GM12878 (cell line): ENCODE measurements around the gene FRMD3. TPM values are rescaled to one million over a fixed set of nuclear protein-coding genes. Genes with fewer than 3 reads are reported as not detected.

Experiments used
- ATAC-seq: fragments of 200-7000 bp; cut with Tn5 transposase; 3 replicates; pipeline ENCODE4 v1.9.1; 2020; ENCODE audit warnings: mild to moderate bottlenecking, moderate library complexity
- BruUV-seq: library from RNA; stranded (reverse); fragments of 400-500 nt; replicated peaks from 2 replicates; lab custom pipeline; 2021; lab: Mats Ljungman, UMichigan
- CTCF ChIA-PET: fragments of 300-600 bp; sonication (Branson Sonifier 250); formaldehyde crosslinking; extraction: SDS; loops from one replicate; lab custom pipeline; 2021; ENCODE audit warnings: inconsistent platforms; lab: Yijun Ruan, JAX
- POLR2A ChIA-PET: fragments of 350-600 bp; formaldehyde crosslinking; extraction: SDS; loops from one replicate; lab custom pipeline; 2021; ENCODE audit warnings: inconsistent platforms; lab: Charles Lee
- RAD21 ChIA-PET: fragments of 300-600 bp; sonication (Branson Sonifier 250); formaldehyde crosslinking; loops from one replicate; lab custom pipeline; 2023; ENCODE audit warnings: antibody characterized with exemption; ENCODE audit not compliant: unreplicated experiment; lab: Charles Lee
- SMC1A ChIA-PET: fragments of 300-600 bp; sonication (Branson Sonifier 250); formaldehyde crosslinking; loops from one replicate; lab custom pipeline; 2023; ENCODE audit not compliant: unreplicated experiment, uncharacterized antibody; lab: Charles Lee
- DNase-seq: peaks from one replicate; pipeline ENCODE4 v3.0.0-alpha.2; 2011; ENCODE audit warnings: low read depth, low spot score
- FAIRE-seq: peaks from 3 replicates; lab custom pipeline; 2011; peaks lifted over from hg19 to GRCh38; lab: Jason Lieb, UNC
- H2AFZ ChIP-seq: 2 replicates; pipeline ENCODE4 v1.6.0; 2011; ENCODE audit warnings: low read depth, low read length, control low read depth; ENCODE audit not compliant: control insufficient read depth
- H3K27ac ChIP-seq: 2 replicates; pipeline ENCODE4 v1.5.1; 2011; ENCODE audit warnings: control low read depth; ENCODE audit not compliant: control insufficient read depth, insufficient read depth
- H3K27me3 ChIP-seq, 2 experiments: replicated peaks in 1 of 2; 2 replicates each; pipeline versions ENCODE4 v1.6.0 to v1.6.1; 2011; ENCODE audit warnings: low read length in 1 of 2; ENCODE audit not compliant: control insufficient read depth in 2 of 2, insufficient read depth in 2 of 2
- H3K36me3 ChIP-seq, 2 experiments: 2 replicates each; pipeline ENCODE4 v1.5.1; 2011; ENCODE audit warnings: low read length in 1 of 2; ENCODE audit not compliant: control insufficient read depth in 2 of 2, insufficient read depth in 2 of 2
- H3K4me1 ChIP-seq: 2 replicates; pipeline ENCODE4 v1.6.1; 2011; ENCODE audit warnings: mild to moderate bottlenecking, low read length, moderate library complexity, mixed read lengths; ENCODE audit not compliant: control insufficient read depth, insufficient read depth
- H3K4me2 ChIP-seq: 2 replicates; pipeline ENCODE4 v1.6.0; 2011; ENCODE audit warnings: control low read depth; ENCODE audit not compliant: control insufficient read depth, insufficient read depth
- H3K4me3 ChIP-seq: fragments of 200-600 bp; sonication (generic); 2 replicates; pipeline ENCODE4 v1.5.1; 2016
- H3K79me2 ChIP-seq: 2 replicates; pipeline ENCODE4 v1.6.0; 2011; ENCODE audit warnings: low read length; ENCODE audit not compliant: control insufficient read depth, insufficient read depth
- H3K9ac ChIP-seq: 2 replicates; pipeline ENCODE4 v1.8.0; 2011; ENCODE audit warnings: low read length, control low read depth, mixed read lengths; ENCODE audit not compliant: control insufficient read depth, insufficient read depth
- H3K9me3 ChIP-seq: replicated peaks from 3 replicates; pipeline ENCODE4 v1.5.1; 2011; ENCODE audit warnings: mild to moderate bottlenecking, low read length; ENCODE audit not compliant: control insufficient read depth, insufficient read depth
- H4K20me1 ChIP-seq: 2 replicates; pipeline ENCODE4 v1.6.0; 2011; ENCODE audit not compliant: control insufficient read depth, insufficient read depth
- EP300 ChIP-seq, 2 experiments: fragments of 150-350 bp in 1 of 2; IDR thresholded peaks; 2 replicates each; pipeline ENCODE4 v1.6.1; 2011 to 2012; ENCODE audit warnings: low read depth in 2 of 2, low read length in 2 of 2, borderline replicate concordance in 1 of 2, improper control_type of control experiment in 1 of 2, inconsistent platforms in 1 of 2; ENCODE audit not compliant: control insufficient read depth in 1 of 2
- GABPA ChIP-seq: IDR thresholded peaks from 2 replicates; pipeline ENCODE4 v1.6.1; 2014; ENCODE audit warnings: antibody characterized with exemption, low read depth, mild to moderate bottlenecking, inconsistent platforms
- HDAC6 ChIP-seq: fragments of 200-600 bp; sonication (generic); IDR thresholded peaks from one replicate; pipeline ENCODE4 v1.8.0; 2017; ENCODE audit warnings: antibody characterized with exemption; ENCODE audit not compliant: unreplicated experiment
- NFXL1 ChIP-seq: fragments of 450-650 bp; IDR thresholded peaks from 2 replicates; pipeline ENCODE4 v1.6.1; 2017; ENCODE audit warnings: antibody characterized with exemption, mild to moderate bottlenecking, borderline replicate concordance
- RAD21 ChIP-seq: IDR thresholded peaks from 2 replicates; pipeline ENCODE4 v1.6.1; 2011; ENCODE audit warnings: mild to moderate bottlenecking, low read depth, low read length, moderate library complexity; ENCODE audit not compliant: insufficient read depth
- RAD51 ChIP-seq: fragments of 450-650 bp; IDR thresholded peaks from 2 replicates; pipeline ENCODE4 v1.6.1; 2016; ENCODE audit warnings: moderate library complexity, mild to moderate bottlenecking, inconsistent platforms
- RBBP5 ChIP-seq: fragments of 200-600 bp; sonication (generic); conservative IDR thresholded peaks from 2 replicates; pipeline ENCODE4 v1.6.1; 2016
- RELA ChIP-seq: fragments of 450-650 bp; IDR thresholded peaks from 2 replicates; pipeline ENCODE4 v1.8.0; 2014; ENCODE audit warnings: borderline replicate concordance; ENCODE audit not compliant: partially characterized antibody
- SMAD1 ChIP-seq: fragments of 450-650 bp; IDR thresholded peaks from 2 replicates; pipeline ENCODE4 v1.6.1; 2018; ENCODE audit warnings: mild to moderate bottlenecking, low read depth; ENCODE audit not compliant: partially characterized antibody
- SMAD5 ChIP-seq: IDR thresholded peaks from 2 replicates; pipeline ENCODE4 v1.6.1; 2016; ENCODE audit warnings: antibody characterized with exemption, low read depth
- SP1 ChIP-seq: IDR thresholded peaks from one replicate; pipeline ENCODE4 v1.6.1; 2011; ENCODE audit warnings: low read depth, low read length
- SUPT20H ChIP-seq: IDR thresholded peaks from 2 replicates; pipeline ENCODE4 v1.6.1; 2011; ENCODE audit warnings: low read depth, mild to moderate bottlenecking, low read length, moderate library complexity, borderline replicate concordance; ENCODE audit not compliant: control insufficient read depth
- SUZ12 ChIP-seq: fragments of 200-600 bp; sonication (generic); IDR thresholded peaks from one replicate; pipeline ENCODE4 v1.6.1; 2018; ENCODE audit warnings: antibody characterized with exemption, mild to moderate bottlenecking; ENCODE audit not compliant: unreplicated experiment
- WRNIP1 ChIP-seq: IDR thresholded peaks from 2 replicates; pipeline ENCODE4 v1.6.1; 2011; ENCODE audit warnings: low read depth, low read length, improper control_type of control experiment, borderline replicate concordance
- ZNF217 ChIP-seq: fragments of 450-650 bp; IDR thresholded peaks from 2 replicates; pipeline ENCODE4 v1.6.1; 2017; ENCODE audit warnings: antibody characterized with exemption, mild to moderate bottlenecking
- WGBS: methylation state at CpG from one replicate; pipeline ENCODE4 v1.1.6; 2016; ENCODE audit warnings: low lambda C conversion rate; ENCODE audit not compliant: insufficient replicate concordance, insufficient coverage; ENCODE audit errors: missing lambda C conversion rate; 5-methylcytosine and 5-hydroxymethylcytosine counted together
- in situ Hi-C: fragments of 300-500 bp; cut with MboI; formaldehyde crosslinking; loops from 9 replicates; pipeline ENCODE4 v1.14.3; 2018; ENCODE audit warnings: mixed read lengths
- intact Hi-C: fragments of 100-400 bp; cut with micrococcal nuclease; formaldehyde crosslinking; loops from one replicate; pipeline ENCODE4 v1.14.2; 2022; ENCODE audit not compliant: unreplicated experiment
- polyA plus RNA-seq, 11 experiments: library from polyadenylated mRNA; depleted of rRNA in 4 of 11; unstranded in 6 of 11; stranded (reverse) in 5 of 11; fragments of >200 nt; fragmentation: Nextera tagmentation in 4 of 11; fragmentation: Illumina TruSeq in 1 of 11; extraction: Ambion mirVana in 4 of 11; extraction: Trizol in 1 of 11; gene quantifications; 1 replicate in 1 of 11; 2 replicates in 10 of 11; pipeline versions ENCODE4 v1.2.1 to v1.2.3, GENCODE V29; 2011 to 2016; ENCODE audit warnings: inconsistent platforms in 2 of 11, missing spikeins in 2 of 11, low read depth in 1 of 11
- total RNA-seq, 4 experiments: library from RNA; depleted of rRNA in 3 of 4; stranded (reverse); fragments of >200 nt in 3 of 4; fragmentation: Illumina TruSeq in 1 of 4; extraction: Trizol in 1 of 4; gene quantifications; 2 replicates each; pipeline versions ENCODE4 v1.2.1 to v1.2.3, GENCODE V29; 2013 to 2021
- TF ChIP-seq, protein P1 (sequence below): IDR thresholded peaks from 2 replicates; pipeline ENCODE4 v1.6.1; 2011; ENCODE audit warnings: mild to moderate bottlenecking, low read depth, low read length, moderate library complexity; ENCODE audit not compliant: insufficient replicate concordance
- TF ChIP-seq, protein P2 (sequence below): IDR thresholded peaks from 2 replicates; pipeline ENCODE4 v1.6.1; 2011; ENCODE audit warnings: borderline replicate concordance, low read depth, mild to moderate bottlenecking, moderate library complexity, low read length; ENCODE audit not compliant: insufficient read depth, poor library complexity, severe bottlenecking
- TF ChIP-seq, protein P3 (sequence below): fragments of 450-650 bp; formaldehyde crosslinking; IDR thresholded peaks from 2 replicates; pipeline ENCODE4 v1.4.0; 2020; ENCODE audit warnings: mild to moderate bottlenecking, moderate library complexity

The FRMD3 gene
- total and polyA plus RNA-seq, 10 of the 15 experiments (the other 5 are each of a cell fraction or from before 2014, with no cell fraction given): 0.04 to 0.68 (median 0.21) TPM; not detected in 1

DNA sequence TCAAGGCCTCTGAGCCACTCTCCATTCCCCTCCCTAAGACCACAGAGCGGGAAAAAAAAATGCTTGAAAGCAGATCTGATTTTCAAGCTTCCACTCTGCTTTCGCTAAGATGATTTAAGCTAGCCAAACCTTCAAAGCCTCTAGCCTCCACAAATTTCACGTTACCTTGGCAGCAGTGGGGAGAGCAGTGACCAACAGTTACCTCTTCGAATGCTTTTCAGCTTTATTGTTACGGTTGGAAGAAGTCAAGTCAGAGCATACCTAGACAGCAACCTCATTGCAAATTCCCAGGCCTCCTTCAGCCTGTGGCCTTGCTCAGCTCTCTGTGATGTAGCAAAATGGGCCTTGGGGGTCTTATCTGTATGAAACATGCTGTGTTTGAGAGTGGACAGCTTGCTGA, 89.6 kb downstream of the FRMD3 start:
- RAD21 ChIA-PET: interaction anchor here (0.9 kb wide), 1 partner anchor 114 kb away, joined by 3 read pairs; no protein-coding TSS in a partner anchor
- TF ChIP-seq ZNF217: no peak
- no peak for TF ChIP-seq GABPA
- TF ChIP-seq HDAC6: no peak
- no peak for TF ChIP-seq RELA
- no peak for TF ChIP-seq SP1
- no peak for TF ChIP-seq RAD21
- no peak for TF ChIP-seq EP300 (IDR thresholded peaks at IDR 0.05; ENCODE audit: borderline replicate concordance in 1 of 2, control insufficient read depth in 1 of 2, low read depth in 2 of 2, low read length in 2 of 2)
- no peak for TF ChIP-seq SUPT20H
- TF ChIP-seq, protein P1, sequence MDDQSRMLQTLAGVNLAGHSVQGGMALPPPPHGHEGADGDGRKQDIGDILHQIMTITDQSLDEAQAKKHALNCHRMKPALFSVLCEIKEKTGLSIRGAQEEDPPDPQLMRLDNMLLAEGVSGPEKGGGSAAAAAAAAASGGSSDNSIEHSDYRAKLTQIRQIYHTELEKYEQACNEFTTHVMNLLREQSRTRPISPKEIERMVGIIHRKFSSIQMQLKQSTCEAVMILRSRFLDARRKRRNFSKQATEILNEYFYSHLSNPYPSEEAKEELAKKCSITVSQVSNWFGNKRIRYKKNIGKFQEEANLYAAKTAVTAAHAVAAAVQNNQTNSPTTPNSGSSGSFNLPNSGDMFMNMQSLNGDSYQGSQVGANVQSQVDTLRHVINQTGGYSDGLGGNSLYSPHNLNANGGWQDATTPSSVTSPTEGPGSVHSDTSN: no peak
- no peak for TF ChIP-seq SMAD5
- no peak for TF ChIP-seq RAD51
- no peak for TF ChIP-seq WRNIP1
- no peak for TF ChIP-seq SMAD1
- no peak for TF ChIP-seq SUZ12
- no peak for TF ChIP-seq RBBP5
- TF ChIP-seq NFXL1: no peak
- TF ChIP-seq, protein P2, sequence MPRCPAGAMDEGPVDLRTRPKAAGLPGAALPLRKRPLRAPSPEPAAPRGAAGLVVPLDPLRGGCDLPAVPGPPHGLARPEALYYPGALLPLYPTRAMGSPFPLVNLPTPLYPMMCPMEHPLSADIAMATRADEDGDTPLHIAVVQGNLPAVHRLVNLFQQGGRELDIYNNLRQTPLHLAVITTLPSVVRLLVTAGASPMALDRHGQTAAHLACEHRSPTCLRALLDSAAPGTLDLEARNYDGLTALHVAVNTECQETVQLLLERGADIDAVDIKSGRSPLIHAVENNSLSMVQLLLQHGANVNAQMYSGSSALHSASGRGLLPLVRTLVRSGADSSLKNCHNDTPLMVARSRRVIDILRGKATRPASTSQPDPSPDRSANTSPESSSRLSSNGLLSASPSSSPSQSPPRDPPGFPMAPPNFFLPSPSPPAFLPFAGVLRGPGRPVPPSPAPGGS: no peak
- TF ChIP-seq, protein P3, sequence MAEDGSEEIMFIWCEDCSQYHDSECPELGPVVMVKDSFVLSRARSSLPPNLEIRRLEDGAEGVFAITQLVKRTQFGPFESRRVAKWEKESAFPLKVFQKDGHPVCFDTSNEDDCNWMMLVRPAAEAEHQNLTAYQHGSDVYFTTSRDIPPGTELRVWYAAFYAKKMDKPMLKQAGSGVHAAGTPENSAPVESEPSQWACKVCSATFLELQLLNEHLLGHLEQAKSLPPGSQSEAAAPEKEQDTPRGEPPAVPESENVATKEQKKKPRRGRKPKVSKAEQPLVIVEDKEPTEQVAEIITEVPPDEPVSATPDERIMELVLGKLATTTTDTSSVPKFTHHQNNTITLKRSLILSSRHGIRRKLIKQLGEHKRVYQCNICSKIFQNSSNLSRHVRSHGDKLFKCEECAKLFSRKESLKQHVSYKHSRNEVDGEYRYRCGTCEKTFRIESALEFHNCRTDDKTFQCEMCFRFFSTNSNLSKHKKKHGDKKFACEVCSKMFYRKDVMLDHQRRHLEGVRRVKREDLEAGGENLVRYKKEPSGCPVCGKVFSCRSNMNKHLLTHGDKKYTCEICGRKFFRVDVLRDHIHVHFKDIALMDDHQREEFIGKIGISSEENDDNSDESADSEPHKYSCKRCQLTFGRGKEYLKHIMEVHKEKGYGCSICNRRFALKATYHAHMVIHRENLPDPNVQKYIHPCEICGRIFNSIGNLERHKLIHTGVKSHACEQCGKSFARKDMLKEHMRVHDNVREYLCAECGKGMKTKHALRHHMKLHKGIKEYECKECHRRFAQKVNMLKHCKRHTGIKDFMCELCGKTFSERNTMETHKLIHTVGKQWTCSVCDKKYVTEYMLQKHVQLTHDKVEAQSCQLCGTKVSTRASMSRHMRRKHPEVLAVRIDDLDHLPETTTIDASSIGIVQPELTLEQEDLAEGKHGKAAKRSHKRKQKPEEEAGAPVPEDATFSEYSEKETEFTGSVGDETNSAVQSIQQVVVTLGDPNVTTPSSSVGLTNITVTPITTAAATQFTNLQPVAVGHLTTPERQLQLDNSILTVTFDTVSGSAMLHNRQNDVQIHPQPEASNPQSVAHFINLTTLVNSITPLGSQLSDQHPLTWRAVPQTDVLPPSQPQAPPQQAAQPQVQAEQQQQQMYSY (CRISPR knock-in tag): no peak
- FAIRE-seq: no peak

More for the DNA sequence above, 89.6 kb downstream of the FRMD3 start:
- DNase-seq (no peak), ATAC-seq (no peak)
- Histone ChIP-seq H3K4me3 (no peak overlapping the region), H4K20me1 (no peaks in the 10 kb centered on the region), H3K4me2 (no peak overlapping the region), H3K9me3 (no peaks in the 10 kb centered on the region), H3K27me3 (no peaks in the 10 kb centered on the region), H3K27ac (no peak overlapping the region), H3K9ac (no peak overlapping the region), H2AFZ (no peak overlapping the region), H3K79me2 (no peaks in the 10 kb centered on the region), H3K36me3 (no peaks in the 10 kb centered on the region), H3K4me1 (no peaks in the 10 kb centered on the region)
- BruUV-seq: no TSS peak
- 57% methylated on average over 5 of the region's 5 CpGs for WGBS
- ChIA-PET POLR2A (no interaction called here), SMC1A (interaction anchor here (0.6 to 1.5 kb wide), 3 partner anchors 11 to 116 kb away, joined by 3 to 4 read pairs (median 3); no protein-coding TSS in a partner anchor), CTCF (interaction anchor here (0.8 kb wide), 1 partner anchor 61 kb away, joined by 3 read pairs; no protein-coding TSS in a partner anchor)
- in situ Hi-C loops: no loop called here
- intact Hi-C loops: no loop called here
